ENCODE results near the gene IREB2.
"Not testable (repeated sequence)": the region's sequence is repeated elsewhere in the genome, so short reads cannot be mapped to it uniquely, and the experiment has no call there.

Gene IREB2

DNA sequence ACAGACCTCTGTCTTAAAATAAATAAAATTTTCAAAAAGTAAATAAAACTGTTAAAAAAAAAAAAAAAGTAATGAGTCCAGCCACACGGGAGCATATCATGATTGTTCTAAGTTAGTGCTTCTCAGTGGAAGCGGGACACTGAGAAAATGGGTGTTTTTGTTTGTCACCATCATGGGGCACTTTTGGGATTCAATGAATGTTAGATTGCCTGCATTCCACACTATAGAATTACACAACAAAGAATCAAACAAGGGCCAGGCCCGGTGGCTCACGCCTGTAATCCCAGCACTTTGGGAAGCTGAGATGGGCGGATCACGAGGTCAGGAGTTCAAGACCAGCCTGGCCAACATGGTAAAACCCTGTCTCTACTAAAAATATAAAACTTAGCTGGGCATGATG is 3.3 kb upstream of the IREB2 start:
- DNase-seq, result not testable (repeated sequence)

DNA sequence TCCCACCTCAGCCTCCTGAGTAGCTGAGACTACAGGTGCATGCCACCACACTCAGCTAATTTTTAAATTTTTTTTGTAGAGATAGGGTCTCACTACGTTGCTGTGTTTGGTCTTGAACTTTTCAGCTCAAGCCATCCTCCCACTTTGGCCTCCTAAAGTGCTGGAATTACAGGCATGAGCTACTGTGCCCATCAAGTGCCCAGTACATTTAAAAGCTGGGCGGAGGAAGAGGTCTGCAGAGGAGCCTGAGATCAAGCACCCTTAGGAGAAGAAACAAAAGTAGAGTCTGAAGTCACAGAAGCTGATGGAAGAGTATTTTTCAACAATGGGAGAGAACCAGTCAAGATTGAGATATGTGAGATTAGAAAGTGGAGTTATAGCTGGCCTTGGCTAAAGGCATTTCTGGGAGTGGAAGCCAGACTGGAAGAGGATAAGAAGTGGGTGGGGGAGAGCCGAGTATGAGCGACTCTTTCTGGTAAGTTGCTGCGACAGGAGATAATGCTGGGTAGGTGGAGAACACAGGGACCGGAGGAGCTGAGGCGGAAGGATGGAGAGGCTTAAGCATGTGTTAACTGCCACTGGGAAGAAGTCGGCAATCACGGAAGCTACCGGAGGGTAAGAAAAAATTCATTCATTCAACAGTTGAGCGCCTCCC is 782 bp upstream of the IREB2 start:
- no peak for DNase-seq

DNA sequence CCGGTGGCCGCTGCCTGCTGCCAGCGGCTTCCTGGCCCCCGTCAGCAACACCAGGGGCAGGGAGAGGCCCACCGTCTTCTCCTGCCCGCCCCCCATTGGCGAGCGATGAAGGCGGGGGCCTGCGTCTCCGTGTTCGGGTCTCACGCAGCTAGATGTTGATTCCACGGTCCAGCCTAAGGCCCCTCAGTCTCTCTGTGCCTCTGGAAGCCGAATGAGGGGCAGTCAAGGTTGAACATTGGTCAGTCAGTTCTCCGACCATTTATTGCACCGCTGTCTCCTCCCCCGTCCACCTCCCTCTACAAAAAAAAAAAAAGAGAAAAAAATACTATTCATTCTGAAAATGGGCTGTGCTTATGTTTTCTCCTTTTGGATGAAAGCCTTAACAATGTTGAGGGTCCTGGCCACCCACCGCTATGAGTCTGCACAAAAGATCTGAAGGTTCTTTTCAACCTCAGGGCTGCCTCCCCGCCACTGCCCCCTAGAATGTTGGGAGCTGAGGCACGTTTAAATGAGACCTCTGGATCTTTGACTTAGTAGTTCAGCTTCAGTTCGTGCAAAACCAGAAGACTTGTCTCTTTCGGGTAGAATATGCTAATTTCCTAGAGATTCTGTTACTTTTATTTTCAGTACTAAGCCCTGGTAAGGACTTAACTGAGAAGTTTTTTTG is 736 bp downstream of the IREB2 start:
- DNase-seq, result peak; percentile 18

GRCh38 chr15:78440375-78441373 is 2.7 kb downstream of the IREB2 start:
- no peak for DNase-seq

DNA sequence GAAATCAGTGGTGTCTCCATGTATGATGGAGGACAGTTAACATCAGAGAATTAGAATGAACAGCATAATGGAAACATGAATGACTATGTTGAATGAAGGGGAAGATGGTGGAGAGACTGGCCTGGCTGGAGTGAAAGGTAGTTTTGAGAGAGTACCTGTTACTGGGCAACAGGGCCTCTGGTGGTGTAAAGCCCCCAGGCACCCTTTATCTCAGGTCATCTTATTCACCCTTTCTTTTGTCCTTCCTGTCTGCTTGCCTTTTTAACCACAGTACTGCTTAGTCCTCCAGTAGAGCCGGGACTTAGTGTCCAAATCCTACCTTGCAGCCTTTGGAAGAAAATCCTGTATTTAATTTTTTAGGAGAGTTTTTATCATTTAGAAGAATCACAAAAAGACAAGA is 6.2 kb downstream of the IREB2 start:
- no peak for DNase-seq

- DNase-seq, result no peak
These were observed 7.9 kb downstream of the IREB2 start for GRCh38 chr15:78445875-78446274.

DNA sequence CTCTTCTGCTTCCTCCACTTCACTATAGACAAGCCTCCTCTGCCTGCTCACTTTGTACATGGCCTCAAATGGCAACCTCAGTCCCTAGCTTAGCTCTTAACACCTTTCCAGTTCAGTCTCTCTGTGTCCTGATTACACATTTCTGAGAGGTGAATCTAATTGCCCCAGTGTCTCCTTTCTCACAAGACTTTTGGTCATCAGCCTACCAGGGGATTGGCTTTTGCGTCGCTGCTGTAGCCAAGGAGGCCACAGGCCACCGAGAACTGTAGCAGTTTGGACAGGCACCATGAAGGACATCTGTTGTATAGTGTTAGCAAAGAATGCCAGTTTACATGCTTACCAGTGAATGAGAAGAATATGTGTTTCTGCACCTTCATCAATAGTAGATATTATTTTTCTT is 8.5 kb downstream of the IREB2 start:
- no peak for DNase-seq

GRCh38 chr15:78448441-78449219 is 10.6 kb downstream of the IREB2 start:
- DNase-seq, result no peak

DNA sequence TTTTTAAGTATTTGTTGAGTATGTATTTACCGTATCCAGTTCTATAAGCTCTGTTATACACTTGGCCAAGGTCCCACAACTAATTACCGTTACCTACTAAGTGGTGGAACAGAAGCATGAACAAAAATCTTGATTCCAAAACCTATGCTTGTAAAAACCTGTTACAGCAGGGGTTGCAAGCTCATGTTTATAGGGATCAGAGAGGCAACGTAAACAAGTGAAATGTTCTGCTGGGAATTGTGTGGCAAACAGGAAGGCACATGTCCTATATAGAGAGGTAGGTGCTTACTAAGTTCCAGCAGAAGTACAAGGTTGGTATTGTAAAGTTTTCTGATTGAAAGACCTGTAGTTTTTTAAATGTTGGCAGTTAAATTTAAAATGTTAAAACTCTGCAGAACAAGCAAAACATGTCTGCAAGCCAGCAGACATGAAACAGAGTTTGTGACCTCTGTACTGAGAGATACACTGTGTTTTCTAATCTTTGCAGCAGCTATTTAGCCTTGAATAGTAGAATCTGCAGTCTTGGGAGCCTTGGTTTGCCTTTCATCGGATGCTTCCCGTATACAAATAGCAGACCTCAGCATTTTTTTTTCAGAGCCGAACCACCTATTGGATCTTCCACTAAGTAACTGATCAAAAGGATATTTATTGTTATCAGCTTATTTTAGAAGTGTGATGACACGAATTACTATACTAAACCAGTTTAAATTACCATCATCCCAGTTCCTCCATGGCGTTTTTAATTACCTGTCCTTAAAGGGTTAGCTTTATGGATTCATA is 11.4 kb downstream of the IREB2 start:
- DNase-seq, result no peak

GRCh38 chr15:78450285-78450858 is 12.4 kb downstream of the IREB2 start:
- no peak for DNase-seq

DNA sequence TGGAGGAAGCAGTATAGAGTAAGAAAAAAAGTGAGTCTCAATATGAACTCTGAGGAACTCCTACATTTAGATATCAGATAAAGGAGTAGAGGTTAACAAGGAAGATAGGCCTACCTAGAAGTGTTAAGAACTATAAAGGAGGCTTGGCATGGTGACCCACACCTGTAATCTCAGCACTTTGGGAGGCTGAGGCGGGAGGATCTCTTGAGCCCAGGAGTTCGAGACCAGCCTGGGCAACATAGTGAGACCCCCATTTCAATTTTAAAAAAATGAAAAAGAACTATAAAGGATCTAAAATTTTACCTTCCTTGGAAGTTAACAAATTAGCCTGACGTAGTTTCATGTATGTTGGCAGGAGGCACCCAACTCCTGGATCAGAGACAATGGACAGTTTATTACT is 14.5 kb downstream of the IREB2 start:
- DNase-seq, result no peak

DNA sequence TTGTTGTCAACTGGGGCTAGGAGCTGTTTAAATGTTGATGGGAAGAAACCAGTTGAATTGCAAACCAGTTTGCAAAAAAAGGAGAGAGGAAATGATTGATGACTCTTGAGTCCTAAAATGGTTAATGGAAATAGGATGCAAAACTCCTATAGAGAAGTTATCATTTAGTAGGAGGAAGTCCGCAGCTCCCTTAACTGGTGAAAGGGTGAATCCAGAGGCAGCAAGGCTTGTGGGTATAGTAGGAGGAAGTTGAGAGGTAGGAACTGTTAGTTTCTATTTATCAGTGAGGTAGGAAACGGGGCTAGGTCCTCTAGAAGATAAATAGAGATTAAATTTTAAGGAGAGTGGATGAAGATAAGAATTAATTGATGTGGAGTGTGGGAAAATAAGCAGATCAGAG is 15.4 kb downstream of the IREB2 start:
- no peak for DNase-seq

GRCh38 chr15:78454992-78455391 is 17.0 kb downstream of the IREB2 start:
- DNase-seq, result no peak

- DNase-seq, result no peak
These were observed 17.7 kb downstream of the IREB2 start for GRCh38 chr15:78455749-78456148.

DNA sequence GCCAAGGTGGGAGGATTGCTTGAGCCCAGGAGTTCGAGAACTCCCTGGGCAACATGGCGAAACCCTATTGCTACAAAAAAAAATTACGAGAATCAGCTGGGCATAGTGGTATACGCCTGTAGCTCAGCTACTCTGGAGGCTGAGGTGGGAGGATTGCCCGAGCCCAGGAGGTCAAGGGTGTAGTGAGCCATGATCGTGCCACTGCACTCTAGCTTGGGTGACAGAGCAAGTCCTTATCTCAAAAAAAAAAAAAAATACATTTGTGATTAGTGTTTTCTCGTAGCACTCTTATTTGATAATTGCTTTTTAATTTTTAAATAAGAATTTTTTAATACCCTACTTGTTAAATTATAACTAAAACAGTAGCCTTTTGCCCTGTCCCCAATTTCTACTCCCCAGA is 18.4 kb downstream of the IREB2 start:
- DNase-seq, result no peak

GRCh38 chr15:78457101-78457500 is 19.1 kb downstream of the IREB2 start:
- DNase-seq, result no peak

DNA sequence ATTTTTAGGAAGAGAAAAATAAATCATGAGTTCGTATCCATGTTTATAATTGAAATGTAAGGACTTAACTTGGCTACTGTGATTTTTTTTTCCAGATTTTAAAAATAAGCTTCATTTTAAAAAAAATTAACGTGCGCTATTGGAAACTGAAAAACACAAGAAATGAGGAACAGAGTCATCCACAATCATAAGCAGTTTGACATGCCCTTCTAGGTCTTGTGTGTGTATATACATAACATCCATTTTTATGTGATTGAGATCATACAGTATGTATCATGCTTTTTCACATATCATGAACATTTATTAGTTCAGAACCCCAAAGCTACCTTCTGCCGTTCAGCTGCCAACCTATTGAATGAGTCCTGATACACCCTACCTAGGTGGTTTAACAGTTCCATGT is 22.7 kb downstream of the IREB2 start:
- no peak for DNase-seq

DNA sequence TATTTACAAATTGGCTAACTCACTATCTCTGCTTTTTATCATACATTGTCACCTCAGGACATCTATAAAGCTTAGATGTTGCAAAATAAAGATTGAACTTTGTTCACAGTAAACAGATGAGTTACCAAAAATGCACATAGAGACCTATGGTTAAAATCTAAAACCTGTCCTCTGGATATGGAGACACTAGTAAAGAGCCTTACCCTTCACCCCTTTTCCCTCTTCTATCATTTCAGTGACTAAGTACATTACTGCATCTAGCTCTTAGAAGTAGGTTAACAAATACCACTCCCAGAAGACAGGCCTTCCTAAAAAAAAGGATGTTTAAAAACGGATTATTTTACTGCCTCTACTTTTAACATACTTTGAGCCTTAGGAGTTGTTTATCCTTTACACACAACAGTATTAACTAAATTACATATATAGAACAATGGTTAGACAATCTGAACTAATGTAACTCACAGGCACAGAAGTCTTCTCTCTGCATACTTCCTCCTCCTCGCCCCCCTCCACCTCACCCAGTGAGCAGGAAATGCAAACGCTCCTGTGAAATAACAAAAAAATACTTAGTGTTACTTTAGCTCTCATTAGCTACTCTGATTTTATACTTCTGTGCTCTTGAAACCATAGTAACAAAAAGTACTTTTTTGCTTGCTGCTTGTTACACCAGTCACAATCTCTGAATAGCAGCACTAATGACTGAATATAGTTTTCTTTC is 23.3 kb downstream of the IREB2 start:
- DNase-seq, result no peak

DNA sequence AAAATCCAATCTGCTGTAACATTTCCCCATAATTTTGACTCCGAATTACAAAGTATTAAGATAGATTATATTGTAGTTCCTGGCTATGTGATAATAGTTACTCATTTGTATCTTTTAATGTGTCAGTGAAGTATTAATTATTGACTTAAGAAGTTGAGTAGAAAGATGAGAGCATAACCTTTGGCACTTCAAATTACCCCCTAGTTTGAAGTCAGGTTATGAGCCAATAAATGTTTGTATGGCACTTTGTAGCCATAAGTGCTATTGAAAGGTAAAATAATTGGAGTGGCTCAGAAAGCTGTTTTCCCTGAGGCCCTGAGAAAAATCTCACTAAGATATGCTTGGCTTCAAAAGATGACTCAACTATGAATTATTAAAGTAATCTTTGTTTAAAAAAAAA is 31.0 kb downstream of the IREB2 start:
- DNase-seq, result no peak

- no peak for DNase-seq
These were observed 39.3 kb downstream of the IREB2 start for GRCh38 chr15:78477295-78477694.

GRCh38 chr15:78479650-78480049 is 41.6 kb downstream of the IREB2 start:
- no peak for DNase-seq
